Stomach (tissue), 9 donors: ENCODE data around the gene UBE2D1. TPM values are rescaled to one million over a fixed set of nuclear protein-coding genes. Genes with fewer than 3 reads are reported as not detected.

Source experiments
- DNase-seq, 2 donors: peaks; one replicate each; pipeline versions ENCODE4 v3.0.0 to v3.0.0-alpha.2; 2013 to 2019
- H3K27ac ChIP-seq, 5 donors: fragments of 200-600 bp in 4 of 5; sonication (generic) in 4 of 5; one replicate each; pipeline ENCODE4 v1.5.1; 2013 to 2019; ENCODE audit warnings: mild to moderate bottlenecking in 1 of 5, moderate library complexity in 1 of 5
- H3K27me3 ChIP-seq, 3 donors: fragments of 200-600 bp; sonication (generic); one replicate each; pipeline ENCODE4 v1.5.1; 2017 to 2019; ENCODE audit warnings: mixed run types in 1 of 3
- H3K36me3 ChIP-seq, 4 donors: fragments of 200-600 bp; sonication (generic); 1 replicate in 3 of 4; 2 replicates in 1 of 4; pipeline ENCODE4 v1.5.1; 2016 to 2019
- H3K4me1 ChIP-seq, 4 donors: fragments of 200-600 bp; sonication (generic); one replicate each; pipeline ENCODE4 v1.5.1; 2016 to 2019
- H3K4me3 ChIP-seq, 4 donors: fragments of 200-600 bp; sonication (generic) in 3 of 4; one replicate each; pipeline ENCODE4 v1.5.1; 2016 to 2019; ENCODE audit warnings: mild to moderate bottlenecking in 1 of 4
- H3K9me3 ChIP-seq, 4 donors: fragments of 200-600 bp; sonication (generic); one replicate each; pipeline ENCODE4 v1.5.1; 2016 to 2019
- EP300 ChIP-seq: sonication (generic); formaldehyde crosslinking; IDR thresholded peaks from one replicate; pipeline ENCODE4 v1.6.1; 2017; ENCODE audit warnings: antibody characterized with exemption
- POLR2A ChIP-seq, 4 donors: fragments of 450-650 bp; IDR thresholded peaks; one replicate each; pipeline ENCODE4 v1.6.1; 2016; ENCODE audit warnings: antibody characterized with exemption in 4 of 4, control low read depth in 2 of 4, mild to moderate bottlenecking in 1 of 4, moderate library complexity in 1 of 4
- POLR2AphosphoS5 ChIP-seq, 3 donors: sonication (generic); formaldehyde crosslinking; IDR thresholded peaks; one replicate each; pipeline ENCODE4 v1.6.1; 2016; ENCODE audit warnings: antibody characterized with exemption in 3 of 3
- WGBS, 5 donors: extraction: QIAGEN DNeasy Blood & Tissue Kit in 3 of 5; methylation state at CpG; one replicate each; pipeline versions ENCODE4 v1.1.5 to v1.1.7; 2013 to 2018; 5-methylcytosine and 5-hydroxymethylcytosine counted together
- intact Hi-C: fragments of 100-400 bp; cut with DNase I; formaldehyde crosslinking; loops from one replicate; pipeline ENCODE4 v1.15.1; 2023; ENCODE audit warnings: low total_unique reads
- polyA plus RNA-seq, 3 donors: library from polyadenylated mRNA; stranded (reverse); fragments of 200-250 nt; gene quantifications; one replicate each; pipeline ENCODE4 v1.2.3, GENCODE V29; 2013
- total RNA-seq, 5 donors: library from RNA; depleted of rRNA; stranded (reverse); fragments of >200 nt; gene quantifications; one replicate each; pipeline versions ENCODE4 v1.1.0 to v1.2.3, GENCODE V29; 2014 to 2016
- TF ChIP-seq, protein P1 (sequence below), 7 experiments: fragments of 450-650 bp in 4 of 7; fragments of 200-600 bp in 3 of 7; sonication (generic) in 3 of 7; IDR thresholded peaks; one replicate each; pipeline ENCODE4 v1.5.1; 2016 to 2019; ENCODE audit warnings: antibody characterized with exemption in 7 of 7, control low read depth in 2 of 7, mild to moderate bottlenecking in 1 of 7
- donor health status: healthy with polysubstance abuse.
- donor health status: Bipolar disorder and iron deficiency.
- donor health status: healthy.

The UBE2D1 gene
- total and polyA plus RNA-seq, 8 donors: 6.9 to 16.5 (median 8.4) TPM

GRCh38 chr10:58384999-58385783 lies 50.4 kb downstream of the UBE2D1 start, which contains the start of gene TFAM:
Gene TFAM (plus strand): TSS chr10:58385410. CDS start chr10:58385548, 138 bp downstream.
- intact Hi-C loops: no loop called here
- peaks cover 19 to 41% (median 34%) of the 10 kb centered on the region in 4 donors for H3K4me1 ChIP-seq
- WGBS, 5 donors: 0 to 1% (median 0%) methylated on average over 38 to 65 of the region's 65 CpGs

DNA sequence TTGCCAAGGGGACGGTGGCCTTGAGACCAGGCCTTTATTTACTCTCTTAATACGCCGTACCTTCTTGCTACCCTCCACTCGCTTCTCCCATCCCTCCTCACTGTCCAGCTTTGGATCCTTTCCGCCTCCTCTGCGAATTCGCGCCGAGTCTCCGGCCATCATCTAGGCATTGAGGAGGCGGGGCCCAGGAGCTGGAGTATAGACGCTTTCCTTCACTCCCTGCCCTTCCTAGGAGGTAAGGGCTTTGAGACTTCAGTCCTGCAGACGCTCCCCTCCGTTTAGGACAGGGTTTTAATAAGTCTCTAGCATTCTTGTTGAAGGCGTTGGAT lies 50.9 kb downstream of the UBE2D1 start:
- WGBS, 5 donors: 0 to 1% (median 0%) methylated on average over 15 of the region's 15 CpGs
- no peaks in the 10 kb centered on the region for H3K27me3 ChIP-seq
- DNase-seq: peak; percentile 35 to 65
- peaks cover 19 to 41% (median 34%) of the 10 kb centered on the region in 4 donors for H3K4me1 ChIP-seq
- H3K4me3 ChIP-seq: peak overlapping the region; percentile 66 to 97 (median 82)
- TF ChIP-seq, protein P1, sequence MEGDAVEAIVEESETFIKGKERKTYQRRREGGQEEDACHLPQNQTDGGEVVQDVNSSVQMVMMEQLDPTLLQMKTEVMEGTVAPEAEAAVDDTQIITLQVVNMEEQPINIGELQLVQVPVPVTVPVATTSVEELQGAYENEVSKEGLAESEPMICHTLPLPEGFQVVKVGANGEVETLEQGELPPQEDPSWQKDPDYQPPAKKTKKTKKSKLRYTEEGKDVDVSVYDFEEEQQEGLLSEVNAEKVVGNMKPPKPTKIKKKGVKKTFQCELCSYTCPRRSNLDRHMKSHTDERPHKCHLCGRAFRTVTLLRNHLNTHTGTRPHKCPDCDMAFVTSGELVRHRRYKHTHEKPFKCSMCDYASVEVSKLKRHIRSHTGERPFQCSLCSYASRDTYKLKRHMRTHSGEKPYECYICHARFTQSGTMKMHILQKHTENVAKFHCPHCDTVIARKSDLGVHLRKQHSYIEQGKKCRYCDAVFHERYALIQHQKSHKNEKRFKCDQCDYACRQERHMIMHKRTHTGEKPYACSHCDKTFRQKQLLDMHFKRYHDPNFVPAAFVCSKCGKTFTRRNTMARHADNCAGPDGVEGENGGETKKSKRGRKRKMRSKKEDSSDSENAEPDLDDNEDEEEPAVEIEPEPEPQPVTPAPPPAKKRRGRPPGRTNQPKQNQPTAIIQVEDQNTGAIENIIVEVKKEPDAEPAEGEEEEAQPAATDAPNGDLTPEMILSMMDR (IDR thresholded peaks at IDR 0.05): no peak
- TF ChIP-seq POLR2A (IDR thresholded peaks at IDR 0.05) (no peak), EP300 (no peak)
- H3K36me3 ChIP-seq: peaks cover 8 to 39% (median 36%) of the 10 kb centered on the region in 4 donors
- no peaks in the 10 kb centered on the region for H3K9me3 ChIP-seq
- intact Hi-C loops: no loop called here
- H3K27ac ChIP-seq: peak overlapping the region; percentile 78 to 90 (median 89)

More at GRCh38 chr10:58384999-58385783, 50.4 kb downstream of the UBE2D1 start, which contains the start of gene TFAM:
- DNase-seq: peak; percentile 95 to 98
- peak within 1 kb of the TSS; percentile 66 to 97 (median 82) for H3K4me3 ChIP-seq
- peak within 1 kb of the TSS; percentile 78 to 90 (median 89) for H3K27ac ChIP-seq
- H3K36me3 ChIP-seq: peaks cover 8 to 33% (median 31%) of the 10 kb centered on the region in 4 donors
- TF ChIP-seq EP300 (no peak), POLR2AphosphoS5 (IDR thresholded peaks at IDR 0.05) (peak; percentile 74 to 96 (median 90)), POLR2A (IDR thresholded peaks at IDR 0.05) (peak in 2 of 4 donors; percentile 59 to 60)
- TF ChIP-seq, protein P1 (IDR thresholded peaks at IDR 0.05): peak in 4 of 7 experiments; percentile 15 to 56 (median 44)
- H3K9me3 ChIP-seq: no peaks in the 10 kb centered on the region
- no peaks in the 10 kb centered on the region for H3K27me3 ChIP-seq

- Histone ChIP-seq H3K4me3 (no peak overlapping the region), H3K27ac (no peak overlapping the region), H3K36me3 (peaks cover 8 to 70% (median 66%) of the 10 kb centered on the region in 4 donors), H3K27me3 (no peaks in the 10 kb centered on the region), H3K4me1 (peaks cover 17 to 45% (median 33%) of the 10 kb centered on the region in 4 donors), H3K9me3 (no peaks in the 10 kb centered on the region)
- TF ChIP-seq POLR2AphosphoS5 (IDR thresholded peaks at IDR 0.05) (no peak), EP300 (no peak), POLR2A (IDR thresholded peaks at IDR 0.05) (no peak)
- TF ChIP-seq, protein P1 (IDR thresholded peaks at IDR 0.05): no peak
- no peak for DNase-seq
- intact Hi-C loops: no loop called here
- WGBS, 5 donors: 90 to 97% (median 96%) methylated on average over 3 of the region's 3 CpGs
Observed at GRCh38 chr10:58389024-58389423, 54.2 kb downstream of the UBE2D1 start.

DNA sequence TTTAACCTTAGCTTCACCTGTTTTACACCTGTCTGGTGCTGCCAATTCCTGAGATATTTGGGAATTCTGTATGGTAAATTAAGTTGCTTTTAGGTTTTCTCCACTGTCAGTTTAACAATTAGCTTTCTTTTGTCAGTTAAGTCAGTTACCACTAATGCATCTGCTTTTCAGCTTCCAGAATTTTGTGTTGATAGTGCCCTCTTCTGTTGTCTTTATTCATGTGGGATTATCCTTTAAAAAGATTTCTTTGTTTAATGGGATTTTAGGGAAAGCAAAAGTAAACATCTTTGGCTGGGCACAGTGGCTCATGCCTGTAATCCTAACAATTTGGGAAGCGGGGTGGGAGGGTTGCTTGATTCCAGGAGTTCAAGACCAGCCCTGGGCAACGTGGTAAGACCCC lies 58.5 kb downstream of the UBE2D1 start:
- Histone ChIP-seq H3K4me3 (no peak overlapping the region), H3K27me3 (no peaks in the 10 kb centered on the region), H3K9me3 (no peaks in the 10 kb centered on the region), H3K4me1 (peaks cover 0 to 16% (median 3%) of the 10 kb centered on the region in 4 donors), H3K36me3 (peaks cover 13 to 97% (median 95%) of the 10 kb centered on the region in 4 donors), H3K27ac (no peak overlapping the region)
- TF ChIP-seq POLR2AphosphoS5 (IDR thresholded peaks at IDR 0.05): no peak
- no peak for TF ChIP-seq EP300
- TF ChIP-seq POLR2A (IDR thresholded peaks at IDR 0.05): no peak
- TF ChIP-seq, protein P1 (IDR thresholded peaks at IDR 0.05): no peak
- DNase-seq: no peak
- WGBS, 5 donors: 69 to 80% (median 73%) methylated on average over 2 of the region's 2 CpGs
- intact Hi-C loops: no loop called here
